A673 (cell line): ENCODE measurements around the gene PRKG1. TPM values are rescaled to one million over a fixed set of nuclear protein-coding genes. Genes with fewer than 3 reads are reported as not detected.

Experiments
- BruUV-seq: library from RNA; stranded (reverse); fragments of 400-500 nt; replicated peaks from 2 replicates; lab custom pipeline; 2021; lab: Mats Ljungman, UMichigan
- CTCF ChIA-PET: fragments of 300-600 bp; sonication (Branson Sonifier 250); formaldehyde crosslinking; loops from one replicate; lab custom pipeline; 2022; ENCODE audit warnings: antibody characterized with exemption; lab: Charles Lee
- POLR2A ChIA-PET: fragments of 300-600 bp; sonication (Branson Sonifier 250); formaldehyde crosslinking; loops from one replicate; lab custom pipeline; 2022; ENCODE audit warnings: antibody characterized with exemption; ENCODE audit not compliant: low non-redundant PET; lab: Charles Lee
- DNase-seq: peaks from one replicate; pipeline ENCODE4 v3.0.0-alpha.2; 2015; ENCODE audit warnings: low spot score
- H3K27ac ChIP-seq: fragments of 200-600 bp; sonication (generic); 2 replicates; pipeline ENCODE4 v1.5.1; 2016; ENCODE audit warnings: mixed run types, low read depth, mild to moderate bottlenecking, mixed read lengths, antibody characterized with exemption, low read length; ENCODE audit not compliant: poor library complexity, severe bottlenecking
- H3K27me3 ChIP-seq: fragments of 200-600 bp; sonication (generic); replicated peaks from 2 replicates; pipeline ENCODE4 v1.6.1; 2017; ENCODE audit warnings: mixed run types, low read depth, mild to moderate bottlenecking, mixed read lengths, antibody characterized with exemption, low read length; ENCODE audit not compliant: insufficient read depth, poor library complexity
- H3K36me3 ChIP-seq: fragments of 200-600 bp; sonication (generic); 2 replicates; pipeline ENCODE4 v1.6.1; 2016; ENCODE audit warnings: mixed run types, mild to moderate bottlenecking, mixed read lengths, antibody characterized with exemption, low read length; ENCODE audit not compliant: insufficient read depth, poor library complexity, severe bottlenecking
- H3K4me1 ChIP-seq: fragments of 200-600 bp; sonication (generic); 2 replicates; pipeline ENCODE4 v1.6.1; 2017; ENCODE audit warnings: mixed run types, mild to moderate bottlenecking, mixed read lengths, antibody characterized with exemption, low read length; ENCODE audit not compliant: insufficient read depth, poor library complexity, severe bottlenecking
- H3K4me3 ChIP-seq: fragments of 200-600 bp; sonication (generic); 2 replicates; pipeline ENCODE4 v1.5.1; 2016; ENCODE audit warnings: low read depth, mixed run types, mild to moderate bottlenecking, mixed read lengths, low read length; ENCODE audit not compliant: poor library complexity, severe bottlenecking
- H3K9me3 ChIP-seq: fragments of 200-600 bp; sonication (generic); 2 replicates; pipeline ENCODE4 v1.6.1; 2016; ENCODE audit warnings: mixed run types, low read depth, mild to moderate bottlenecking, mixed read lengths, antibody characterized with exemption, low read length; ENCODE audit not compliant: poor library complexity, severe bottlenecking
- EZH2 ChIP-seq: fragments of 200-600 bp; sonication (generic); IDR thresholded peaks from 2 replicates; pipeline ENCODE4 v1.6.1; 2017; ENCODE audit warnings: borderline replicate concordance, low read depth, mild to moderate bottlenecking, mixed read lengths, antibody characterized with exemption, low read length; ENCODE audit not compliant: poor library complexity, severe bottlenecking
- intact Hi-C: fragments of 100-400 bp; cut with micrococcal nuclease; formaldehyde crosslinking; loops from one replicate; pipeline ENCODE4 v1.10.0; 2022; ENCODE audit not compliant: unreplicated experiment
- total RNA-seq: library from RNA; stranded (reverse); gene quantifications from 2 replicates; pipeline ENCODE4 v1.2.3, GENCODE V29; 2021
- TF ChIP-seq, protein P1 (sequence below): fragments of 300-800, 200-600 bp; sonication (generic); conservative IDR thresholded peaks from 2 replicates; pipeline ENCODE4 v1.5.1; 2017; ENCODE audit warnings: low read depth, mild to moderate bottlenecking, antibody characterized with exemption, low read length, moderate library complexity, mixed read lengths

PRKG1 gene
- total RNA-seq, 1 experiment from 2014 or later, result 0.58 TPM

DNA sequence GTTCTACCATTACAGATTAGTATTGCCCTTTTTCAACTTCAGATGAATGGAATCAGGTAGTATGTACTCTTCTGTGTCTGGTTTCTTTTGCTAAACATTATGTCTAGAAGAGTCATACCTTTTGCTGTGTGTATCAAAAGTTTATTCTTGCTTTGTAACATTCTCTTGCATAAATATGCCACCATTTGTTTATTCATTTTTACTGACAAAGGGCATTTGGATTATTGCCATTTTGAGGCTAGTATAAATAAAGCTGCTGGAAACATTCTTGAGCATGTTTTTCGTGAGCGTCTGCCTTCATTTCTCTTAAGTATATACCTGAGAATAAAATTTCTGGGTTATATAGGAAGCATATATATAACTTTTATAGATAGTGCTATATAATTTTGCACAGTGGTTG lies 746.8 kb downstream of the PRKG1 start:
- no peak for DNase-seq
- no peak overlapping the region for H3K4me3 ChIP-seq
- no TSS peak for BruUV-seq
- no peak overlapping the region for H3K27ac ChIP-seq
- H3K9me3 ChIP-seq, result no peaks in the 10 kb centered on the region
- intact Hi-C loops, result no loop called here
- H3K36me3 ChIP-seq, result no peaks in the 10 kb centered on the region
- H3K27me3 ChIP-seq, result no peaks in the 10 kb centered on the region
- TF ChIP-seq, protein P1, sequence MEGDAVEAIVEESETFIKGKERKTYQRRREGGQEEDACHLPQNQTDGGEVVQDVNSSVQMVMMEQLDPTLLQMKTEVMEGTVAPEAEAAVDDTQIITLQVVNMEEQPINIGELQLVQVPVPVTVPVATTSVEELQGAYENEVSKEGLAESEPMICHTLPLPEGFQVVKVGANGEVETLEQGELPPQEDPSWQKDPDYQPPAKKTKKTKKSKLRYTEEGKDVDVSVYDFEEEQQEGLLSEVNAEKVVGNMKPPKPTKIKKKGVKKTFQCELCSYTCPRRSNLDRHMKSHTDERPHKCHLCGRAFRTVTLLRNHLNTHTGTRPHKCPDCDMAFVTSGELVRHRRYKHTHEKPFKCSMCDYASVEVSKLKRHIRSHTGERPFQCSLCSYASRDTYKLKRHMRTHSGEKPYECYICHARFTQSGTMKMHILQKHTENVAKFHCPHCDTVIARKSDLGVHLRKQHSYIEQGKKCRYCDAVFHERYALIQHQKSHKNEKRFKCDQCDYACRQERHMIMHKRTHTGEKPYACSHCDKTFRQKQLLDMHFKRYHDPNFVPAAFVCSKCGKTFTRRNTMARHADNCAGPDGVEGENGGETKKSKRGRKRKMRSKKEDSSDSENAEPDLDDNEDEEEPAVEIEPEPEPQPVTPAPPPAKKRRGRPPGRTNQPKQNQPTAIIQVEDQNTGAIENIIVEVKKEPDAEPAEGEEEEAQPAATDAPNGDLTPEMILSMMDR, result no peak
- no peak for TF ChIP-seq EZH2
- no peaks in the 10 kb centered on the region for H3K4me1 ChIP-seq
- CTCF ChIA-PET, result no interaction called here
- POLR2A ChIA-PET, result no interaction called here

DNA sequence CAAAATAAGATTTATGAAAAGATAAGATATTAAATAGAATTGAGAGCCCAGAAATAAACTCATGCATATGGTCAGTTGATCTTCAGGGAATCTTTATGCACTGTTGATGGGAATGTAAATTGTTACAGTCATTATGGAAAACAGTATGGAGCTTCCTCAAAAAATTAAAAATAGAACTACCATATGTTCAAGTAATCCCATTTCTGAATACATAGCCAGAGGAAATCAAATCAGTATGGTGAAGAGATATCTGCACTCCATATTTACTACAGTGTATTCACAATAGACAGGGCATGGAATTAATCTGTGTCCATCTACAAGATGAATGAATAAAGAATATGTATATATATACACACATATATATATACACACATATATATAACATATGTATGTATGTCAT lies 747.5 kb downstream of the PRKG1 start:
- H3K36me3 ChIP-seq, result no peaks in the 10 kb centered on the region
- no peaks in the 10 kb centered on the region for H3K4me1 ChIP-seq
- no peak overlapping the region for H3K27ac ChIP-seq
- TF ChIP-seq EZH2, result no peak
- TF ChIP-seq, protein P1, result no peak
- BruUV-seq, result no TSS peak
- no peaks in the 10 kb centered on the region for H3K9me3 ChIP-seq
- CTCF ChIA-PET, result no interaction called here
- no peak for DNase-seq
- H3K27me3 ChIP-seq, result no peaks in the 10 kb centered on the region
- H3K4me3 ChIP-seq, result no peak overlapping the region
- intact Hi-C loops, result no loop called here
- POLR2A ChIA-PET, result no interaction called here

GRCh38 chr10:51832652-51833383 lies 758.5 kb downstream of the PRKG1 start:
- ChIA-PET CTCF (no interaction called here), POLR2A (no interaction called here)
- Histone ChIP-seq H3K27me3 (no peaks in the 10 kb centered on the region), H3K9me3 (peaks cover 6% of the 10 kb centered on the region), H3K4me1 (no peaks in the 10 kb centered on the region), H3K27ac (no peak overlapping the region), H3K4me3 (no peak overlapping the region), H3K36me3 (no peaks in the 10 kb centered on the region)
- peak; percentile 12 for DNase-seq
- TF ChIP-seq, protein P1, result no peak
- TF ChIP-seq EZH2, result no peak
- BruUV-seq, result no TSS peak
- intact Hi-C loops, result no loop called here
